HepG2 (cell line): ENCODE results near the gene BFAR. TPM values are rescaled to one million over a fixed set of nuclear protein-coding genes. Genes with fewer than 3 reads are reported as not detected.

ENCODE experiments used
- ATAC-seq: fragments of 200-7000 bp; cut with Tn5 transposase; 3 replicates; pipeline ENCODE4 v1.9.1; 2020; ENCODE audit warnings: mild to moderate bottlenecking, moderate library complexity
- BruUV-seq: library from RNA; stranded (reverse); fragments of 400-500 nt; replicated peaks from 2 replicates; lab custom pipeline; 2021; lab: Mats Ljungman, UMichigan
- CTCF ChIA-PET: fragments of 300-600 bp; formaldehyde crosslinking; extraction: SDS; loops from one replicate; lab custom pipeline; 2021; ENCODE audit warnings: low total read pairs, inconsistent platforms, low intra/inter-chr PET ratio; lab: Yijun Ruan, JAX
- POLR2A ChIA-PET: fragments of 350-600 bp; sonication (Branson Sonifier 250); formaldehyde crosslinking; loops from one replicate; lab custom pipeline; 2020; ENCODE audit warnings: antibody characterized with exemption, inconsistent platforms; lab: Yijun Ruan, JAX
- DNase-seq: peaks from one replicate; pipeline ENCODE4 v3.0.0-alpha.2; 2015; ENCODE audit warnings: low spot score
- FAIRE-seq: peaks from 3 replicates; lab custom pipeline; 2011; peaks lifted over from hg19 to GRCh38; lab: Jason Lieb, UNC
- H2AFZ ChIP-seq: one replicate; pipeline ENCODE4 v1.6.1; 2011; ENCODE audit warnings: low read length, inconsistent platforms
- H3K27ac ChIP-seq: fragments of 300-600 bp; 3 replicates; pipeline ENCODE4 v1.8.0; 2011; ENCODE audit warnings: mixed run types, mild to moderate bottlenecking, mixed read lengths, low read length, inconsistent platforms; ENCODE audit not compliant: insufficient read depth; ENCODE audit errors: extremely low read length
- H3K27me3 ChIP-seq, 2 experiments: fragments of 200-600 bp in 1 of 2; 2 replicates in 1 of 2; 3 replicates in 1 of 2; pipeline versions ENCODE4 v1.6.0 to v1.8.0; 2011; ENCODE audit warnings: low read length in 2 of 2, mild to moderate bottlenecking in 2 of 2, moderate library complexity in 2 of 2, inconsistent platforms in 1 of 2; ENCODE audit not compliant: insufficient read depth in 2 of 2, control insufficient read depth in 1 of 2
- H3K36me3 ChIP-seq, 2 experiments: fragments of 200-600 bp in 1 of 2; replicated peaks in 1 of 2; 2 replicates in 1 of 2; 3 replicates in 1 of 2; pipeline versions ENCODE4 v1.5.1 to v1.8.0; 2011; ENCODE audit warnings: low read length in 2 of 2, inconsistent platforms in 1 of 2; ENCODE audit not compliant: insufficient read depth in 2 of 2, control insufficient read depth in 1 of 2
- H3K4me1 ChIP-seq: 2 replicates; pipeline ENCODE4 v1.5.1; 2012; ENCODE audit warnings: low read length, inconsistent platforms; ENCODE audit not compliant: insufficient read depth
- H3K4me2 ChIP-seq: 2 replicates; pipeline ENCODE4 v1.6.0; 2011; ENCODE audit warnings: low read depth, low read length, inconsistent platforms
- H3K4me3 ChIP-seq, 3 experiments: fragments of 200-600 bp in 1 of 3; sonication (generic), shearing (Covaris generic) in 1 of 3; replicated peaks in 1 of 3; 2 replicates each; pipeline ENCODE4 v1.5.1; 2011 to 2016; ENCODE audit warnings: low read length in 3 of 3, inconsistent platforms in 2 of 3, low read depth in 2 of 3, mild to moderate bottlenecking in 2 of 3, control low read depth in 1 of 3, mixed read lengths in 1 of 3; ENCODE audit not compliant: insufficient read depth in 1 of 3
- H3K79me2 ChIP-seq: one replicate; pipeline ENCODE4 v1.6.1; 2011; ENCODE audit warnings: low read length, inconsistent platforms; ENCODE audit not compliant: insufficient read depth
- H3K9ac ChIP-seq: 2 replicates; pipeline ENCODE4 v1.6.0; 2011; ENCODE audit warnings: mild to moderate bottlenecking, low read depth, low read length, inconsistent platforms; ENCODE audit not compliant: insufficient read depth
- H3K9me3 ChIP-seq: 2 replicates; pipeline ENCODE4 v1.5.1; 2012; ENCODE audit warnings: mild to moderate bottlenecking, low read length
- H4K20me1 ChIP-seq: 2 replicates; pipeline ENCODE4 v1.6.0; 2011; ENCODE audit warnings: inconsistent platforms, mild to moderate bottlenecking, low read length, moderate library complexity; ENCODE audit not compliant: insufficient read depth
- CEBPG ChIP-seq: IDR thresholded peaks from 2 replicates; pipeline ENCODE4 v1.6.1; 2016
- KDM6A ChIP-seq: IDR thresholded peaks from 2 replicates; pipeline ENCODE4 v1.6.1; 2016; ENCODE audit warnings: low read depth
- SP4 ChIP-seq: sonication (generic); formaldehyde crosslinking; IDR thresholded peaks from 2 replicates; pipeline ENCODE4 v1.8.1; 2023; ENCODE audit warnings: mild to moderate bottlenecking, missing genetic modification reagents
- ZGPAT ChIP-seq: IDR thresholded peaks from 2 replicates; pipeline ENCODE4 v1.6.1; 2016; ENCODE audit warnings: mild to moderate bottlenecking
- ZNF234 ChIP-seq: sonication (generic); formaldehyde crosslinking; conservative IDR thresholded peaks from 2 replicates; pipeline ENCODE4 v1.5.1; 2020; ENCODE audit warnings: mild to moderate bottlenecking, missing genetic modification reagents
- ZNF30 ChIP-seq: sonication (generic); formaldehyde crosslinking; IDR thresholded peaks from 2 replicates; pipeline ENCODE4 v1.5.0; 2020; ENCODE audit warnings: mild to moderate bottlenecking, missing genetic modification reagents
- ZNF468 ChIP-seq: sonication (generic); formaldehyde crosslinking; IDR thresholded peaks from 2 replicates; pipeline ENCODE4 v1.8.0; 2022; ENCODE audit warnings: mild to moderate bottlenecking, moderate library complexity, missing genetic modification reagents
- ZNF704 ChIP-seq: sonication (generic); formaldehyde crosslinking; IDR thresholded peaks from 2 replicates; pipeline ENCODE4 v1.8.1; 2023; ENCODE audit warnings: mild to moderate bottlenecking, inconsistent platforms, moderate library complexity, missing genetic modification reagents, borderline replicate concordance
- WGBS: methylation state at CpG from one replicate; pipeline ENCODE4 v1.1.6; 2017; ENCODE audit warnings: low lambda C conversion rate; 5-methylcytosine and 5-hydroxymethylcytosine counted together
- in situ Hi-C: cut with HindIII; loops from 2 replicates; pipeline ENCODE4 v1.10.0; 2017; ENCODE audit warnings: low pct_unique_long_range_greater_than_20kb; ENCODE audit not compliant: extremely low pct_ligation_motif_present
- intact Hi-C: fragments of 100-400 bp; cut with micrococcal nuclease; formaldehyde crosslinking; loops from one replicate; pipeline ENCODE4 v1.10.0; 2022; ENCODE audit not compliant: unreplicated experiment
- polyA plus RNA-seq, 8 experiments: library from polyadenylated mRNA; depleted of rRNA in 3 of 8; stranded (reverse) in 7 of 8; unstranded in 1 of 8; fragments of >200 nt; fragmentation: Illumina TruSeq in 4 of 8; extraction: Trizol in 4 of 8; gene quantifications; 2 replicates each; pipeline versions ENCODE4 v1.2.1 to v1.2.3, GENCODE V29; 2011 to 2016; ENCODE audit warnings: low read depth in 4 of 8, missing spikeins in 1 of 8, mixed read lengths in 1 of 8; ENCODE audit not compliant: insufficient read depth in 1 of 8
- total RNA-seq, 5 experiments: library from RNA; depleted of rRNA; stranded (reverse); fragments of >200 nt; fragmentation: Illumina TruSeq; extraction: Trizol; gene quantifications; 2 replicates each; pipeline ENCODE4 v1.2.3, GENCODE V29; 2016; ENCODE audit warnings: low read depth in 1 of 5
- TF ChIP-seq, protein P1 (sequence below): sonication (generic); formaldehyde crosslinking; IDR thresholded peaks from 2 replicates; pipeline ENCODE4 v1.5.0; 2020; ENCODE audit warnings: mild to moderate bottlenecking, missing genetic modification reagents, borderline replicate concordance
- TF ChIP-seq, protein P2 (sequence below): sonication (generic); formaldehyde crosslinking; IDR thresholded peaks from 2 replicates; pipeline ENCODE4 v1.4.0; 2020; ENCODE audit warnings: mild to moderate bottlenecking, missing genetic modification reagents

The BFAR gene
- total and polyA plus RNA-seq, 2 of the 13 experiments (the other 11 are each of a cell fraction or from before 2014, with no cell fraction given), result 96.9 to 120 TPM

DNA sequence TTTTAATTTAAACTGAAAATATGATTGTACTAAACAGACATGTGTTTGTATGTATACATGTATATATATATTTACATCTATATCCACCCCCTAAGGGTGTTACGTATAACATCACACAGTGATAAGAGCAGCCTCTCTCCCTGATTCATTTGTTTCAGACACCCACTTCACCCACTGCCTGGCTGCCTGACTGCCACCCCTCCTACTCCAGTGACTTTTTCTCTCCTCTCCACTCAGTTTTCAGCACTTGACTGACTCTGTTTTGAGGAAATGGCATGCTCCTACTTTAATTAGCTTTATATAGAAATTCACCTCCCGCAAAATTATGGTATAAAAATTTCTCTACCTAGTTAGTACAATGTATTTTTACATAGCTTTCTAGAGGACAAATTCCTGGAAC, 20.0 kb downstream of the BFAR start:
- DNase-seq (no peak), FAIRE-seq (no peak), ATAC-seq (no peak)
- 97% methylated on average over 2 of the region's 2 CpGs for WGBS
- intact Hi-C loops, result no loop called here
- Histone ChIP-seq H3K4me1 (peaks cover 21% of the 10 kb centered on the region), H3K27ac (no peak overlapping the region), H3K4me3 (no peak overlapping the region), H4K20me1 (no peaks in the 10 kb centered on the region), H3K9me3 (no peaks in the 10 kb centered on the region), H3K79me2 (no peaks in the 10 kb centered on the region), H3K36me3 (peaks cover 33 to 66% of the 10 kb centered on the region in 2 experiments), H3K4me2 (no peak overlapping the region), H3K9ac (no peak overlapping the region), H2AFZ (no peak overlapping the region), H3K27me3 (no peaks in the 10 kb centered on the region)
- in situ Hi-C loops, result no loop called here
- BruUV-seq, result no TSS peak
- TF ChIP-seq ZGPAT (no peak), SP4 (no peak), ZNF30 (CRISPR knock-in tag) (no peak), KDM6A (CRISPR knock-in tag) (no peak), ZNF234 (no peak), ZNF704 (CRISPR knock-in tag) (no peak), CEBPG (CRISPR knock-in tag) (no peak), ZNF468 (CRISPR knock-in tag) (no peak)
- TF ChIP-seq, protein P1, sequence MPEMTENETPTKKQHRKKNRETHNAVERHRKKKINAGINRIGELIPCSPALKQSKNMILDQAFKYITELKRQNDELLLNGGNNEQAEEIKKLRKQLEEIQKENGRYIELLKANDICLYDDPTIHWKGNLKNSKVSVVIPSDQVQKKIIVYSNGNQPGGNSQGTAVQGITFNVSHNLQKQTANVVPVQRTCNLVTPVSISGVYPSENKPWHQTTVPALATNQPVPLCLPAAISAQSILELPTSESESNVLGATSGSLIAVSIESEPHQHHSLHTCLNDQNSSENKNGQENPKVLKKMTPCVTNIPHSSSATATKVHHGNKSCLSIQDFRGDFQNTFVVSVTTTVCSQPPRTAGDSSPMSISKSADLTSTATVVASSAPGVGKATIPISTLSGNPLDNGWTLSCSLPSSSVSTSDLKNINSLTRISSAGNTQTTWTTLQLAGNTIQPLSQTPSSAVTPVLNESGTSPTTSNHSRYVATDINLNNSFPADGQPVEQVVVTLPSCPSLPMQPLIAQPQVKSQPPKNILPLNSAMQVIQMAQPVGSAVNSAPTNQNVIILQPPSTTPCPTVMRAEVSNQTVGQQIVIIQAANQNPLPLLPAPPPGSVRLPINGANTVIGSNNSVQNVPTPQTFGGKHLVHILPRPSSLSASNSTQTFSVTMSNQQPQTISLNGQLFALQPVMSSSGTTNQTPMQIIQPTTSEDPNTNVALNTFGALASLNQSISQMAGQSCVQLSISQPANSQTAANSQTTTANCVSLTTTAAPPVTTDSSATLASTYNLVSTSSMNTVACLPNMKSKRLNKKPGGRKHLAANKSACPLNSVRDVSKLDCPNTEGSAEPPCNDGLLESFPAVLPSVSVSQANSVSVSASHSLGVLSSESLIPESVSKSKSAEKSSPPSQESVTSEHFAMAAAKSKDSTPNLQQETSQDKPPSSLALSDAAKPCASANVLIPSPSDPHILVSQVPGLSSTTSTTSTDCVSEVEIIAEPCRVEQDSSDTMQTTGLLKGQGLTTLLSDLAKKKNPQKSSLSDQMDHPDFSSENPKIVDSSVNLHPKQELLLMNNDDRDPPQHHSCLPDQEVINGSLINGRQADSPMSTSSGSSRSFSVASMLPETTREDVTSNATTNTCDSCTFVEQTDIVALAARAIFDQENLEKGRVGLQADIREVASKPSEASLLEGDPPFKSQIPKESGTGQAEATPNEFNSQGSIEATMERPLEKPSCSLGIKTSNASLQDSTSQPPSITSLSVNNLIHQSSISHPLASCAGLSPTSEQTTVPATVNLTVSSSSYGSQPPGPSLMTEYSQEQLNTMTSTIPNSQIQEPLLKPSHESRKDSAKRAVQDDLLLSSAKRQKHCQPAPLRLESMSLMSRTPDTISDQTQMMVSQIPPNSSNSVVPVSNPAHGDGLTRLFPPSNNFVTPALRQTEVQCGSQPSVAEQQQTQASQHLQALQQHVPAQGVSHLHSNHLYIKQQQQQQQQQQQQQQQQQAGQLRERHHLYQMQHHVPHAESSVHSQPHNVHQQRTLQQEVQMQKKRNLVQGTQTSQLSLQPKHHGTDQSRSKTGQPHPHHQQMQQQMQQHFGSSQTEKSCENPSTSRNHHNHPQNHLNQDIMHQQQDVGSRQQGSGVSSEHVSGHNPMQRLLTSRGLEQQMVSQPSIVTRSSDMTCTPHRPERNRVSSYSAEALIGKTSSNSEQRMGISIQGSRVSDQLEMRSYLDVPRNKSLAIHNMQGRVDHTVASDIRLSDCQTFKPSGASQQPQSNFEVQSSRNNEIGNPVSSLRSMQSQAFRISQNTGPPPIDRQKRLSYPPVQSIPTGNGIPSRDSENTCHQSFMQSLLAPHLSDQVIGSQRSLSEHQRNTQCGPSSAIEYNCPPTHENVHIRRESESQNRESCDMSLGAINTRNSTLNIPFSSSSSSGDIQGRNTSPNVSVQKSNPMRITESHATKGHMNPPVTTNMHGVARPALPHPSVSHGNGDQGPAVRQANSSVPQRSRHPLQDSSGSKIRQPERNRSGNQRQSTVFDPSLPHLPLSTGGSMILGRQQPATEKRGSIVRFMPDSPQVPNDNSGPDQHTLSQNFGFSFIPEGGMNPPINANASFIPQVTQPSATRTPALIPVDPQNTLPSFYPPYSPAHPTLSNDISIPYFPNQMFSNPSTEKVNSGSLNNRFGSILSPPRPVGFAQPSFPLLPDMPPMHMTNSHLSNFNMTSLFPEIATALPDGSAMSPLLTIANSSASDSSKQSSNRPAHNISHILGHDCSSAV (CRISPR knock-in tag), result no peak
- TF ChIP-seq, protein P2, sequence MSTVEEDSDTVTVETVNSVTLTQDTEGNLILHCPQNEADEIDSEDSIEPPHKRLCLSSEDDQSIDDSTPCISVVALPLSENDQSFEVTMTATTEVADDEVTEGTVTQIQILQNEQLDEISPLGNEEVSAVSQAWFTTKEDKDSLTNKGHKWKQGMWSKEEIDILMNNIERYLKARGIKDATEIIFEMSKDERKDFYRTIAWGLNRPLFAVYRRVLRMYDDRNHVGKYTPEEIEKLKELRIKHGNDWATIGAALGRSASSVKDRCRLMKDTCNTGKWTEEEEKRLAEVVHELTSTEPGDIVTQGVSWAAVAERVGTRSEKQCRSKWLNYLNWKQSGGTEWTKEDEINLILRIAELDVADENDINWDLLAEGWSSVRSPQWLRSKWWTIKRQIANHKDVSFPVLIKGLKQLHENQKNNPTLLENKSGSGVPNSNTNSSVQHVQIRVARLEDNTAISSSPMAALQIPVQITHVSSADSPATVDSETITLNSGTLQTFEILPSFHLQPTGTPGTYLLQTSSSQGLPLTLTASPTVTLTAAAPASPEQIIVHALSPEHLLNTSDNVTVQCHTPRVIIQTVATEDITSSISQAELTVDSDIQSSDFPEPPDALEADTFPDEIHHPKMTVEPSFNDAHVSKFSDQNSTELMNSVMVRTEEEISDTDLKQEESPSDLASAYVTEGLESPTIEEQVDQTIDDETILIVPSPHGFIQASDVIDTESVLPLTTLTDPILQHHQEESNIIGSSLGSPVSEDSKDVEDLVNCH (CRISPR knock-in tag), result no peak
- POLR2A ChIA-PET, result no interaction called here
- CTCF ChIA-PET, result no interaction called here
